Stimulated activated CD8-positive, alpha-beta memory T cell treated with anti-CD3 and anti-CD28 coated beads, Interleukin-7, amount 100 ng/mL, for 1 hour (primary cell): ENCODE results near the gene GATAD1.
"Not testable (repeated sequence)": the region's sequence is repeated elsewhere in the genome, so short reads cannot be mapped to it uniquely, and the experiment has no call there.

ENCODE experiments used
- DNase-seq, 2 donors: peaks; one replicate each; pipeline ENCODE4 v3.0.0-alpha.2; 2020; ENCODE audit warnings: low read depth in 2 of 2

The GATAD1 gene

GRCh38 chr7:92483624-92484023 lies 36.3 kb downstream of the GATAD1 start:
- not testable (repeated sequence) for DNase-seq

DNA sequence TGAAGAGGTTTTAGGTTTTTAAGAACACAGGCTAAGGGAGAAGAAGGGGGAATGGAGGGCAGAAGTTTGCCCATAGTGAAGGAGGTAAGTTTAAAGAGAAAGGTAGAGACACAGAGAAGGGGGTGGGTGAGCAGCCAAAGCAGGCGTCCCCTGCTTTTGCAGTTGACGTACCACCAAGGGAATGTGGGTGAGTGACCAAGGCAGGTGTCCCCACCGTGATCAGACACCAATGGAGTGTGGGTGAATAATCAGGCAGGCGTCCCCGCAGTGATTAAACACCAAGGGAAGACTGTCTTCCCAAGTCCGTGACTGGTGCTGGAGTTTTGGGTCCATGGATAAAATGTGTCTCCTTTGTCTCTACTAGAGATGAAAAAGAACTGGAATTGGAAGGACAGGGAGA lies 36.9 kb downstream of the GATAD1 start:
- not testable (repeated sequence) for DNase-seq

DNA sequence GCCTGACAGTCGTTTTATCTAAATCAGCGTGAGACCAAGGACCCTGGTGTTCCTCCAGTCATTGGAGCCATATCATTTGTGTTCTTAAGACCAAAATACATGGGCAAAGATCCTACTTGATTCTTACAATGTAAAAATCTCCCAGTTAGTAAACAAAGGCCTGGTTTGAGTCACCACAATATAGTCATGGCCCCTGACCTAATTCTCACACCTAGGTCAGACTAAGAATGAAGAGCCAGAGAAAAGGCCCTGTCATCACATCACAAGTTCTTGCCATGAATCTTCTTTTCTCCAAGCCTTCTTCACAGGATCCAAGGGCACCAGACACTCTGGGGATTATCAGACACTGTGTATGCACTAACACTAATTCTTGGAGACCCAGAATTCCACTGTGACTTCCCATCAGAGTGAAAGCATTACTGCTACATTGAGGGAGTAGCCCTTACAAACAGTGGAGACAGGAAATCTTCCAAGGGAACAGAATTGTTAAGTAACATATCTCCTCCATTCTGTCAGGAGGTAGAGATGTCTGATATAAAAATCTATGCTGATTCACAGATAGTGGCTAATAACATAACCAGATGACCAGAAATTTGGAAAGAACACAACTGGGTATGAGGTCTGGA lies 38.1 kb downstream of the GATAD1 start:
- no peak for DNase-seq

- no peak for DNase-seq
These were observed 38.7 kb downstream of the GATAD1 start for GRCh38 chr7:92485974-92486373.

GRCh38 chr7:92487804-92488203 lies 40.5 kb downstream of the GATAD1 start:
- DNase-seq: no peak

GRCh38 chr7:92489634-92490033 lies 42.4 kb downstream of the GATAD1 start:
- no peak for DNase-seq

DNA sequence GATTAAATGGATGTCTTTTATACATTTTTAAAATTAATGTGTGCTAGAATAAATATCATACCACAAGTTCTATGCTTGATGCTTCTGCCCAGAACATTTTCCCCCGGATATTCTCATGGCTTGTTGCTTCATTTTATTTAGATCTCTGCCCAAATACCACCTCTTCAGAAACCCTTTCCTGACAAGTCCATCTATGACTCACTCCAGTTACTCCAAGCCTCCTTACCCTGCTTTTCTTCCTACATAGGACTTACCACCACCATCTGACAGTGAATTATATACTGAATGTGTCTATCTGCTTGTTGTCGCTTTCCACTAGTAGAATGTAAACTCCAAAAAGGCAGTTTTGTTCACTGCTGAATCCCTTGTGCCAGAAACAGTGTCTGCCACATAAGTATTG lies 49.6 kb downstream of the GATAD1 start:
- DNase-seq: no peak

- no peak for DNase-seq
These were observed 51.3 kb downstream of the GATAD1 start for GRCh38 chr7:92498557-92498956.

- DNase-seq: no peak
These were observed 56.5 kb downstream of the GATAD1 start for GRCh38 chr7:92503767-92504166.

DNA sequence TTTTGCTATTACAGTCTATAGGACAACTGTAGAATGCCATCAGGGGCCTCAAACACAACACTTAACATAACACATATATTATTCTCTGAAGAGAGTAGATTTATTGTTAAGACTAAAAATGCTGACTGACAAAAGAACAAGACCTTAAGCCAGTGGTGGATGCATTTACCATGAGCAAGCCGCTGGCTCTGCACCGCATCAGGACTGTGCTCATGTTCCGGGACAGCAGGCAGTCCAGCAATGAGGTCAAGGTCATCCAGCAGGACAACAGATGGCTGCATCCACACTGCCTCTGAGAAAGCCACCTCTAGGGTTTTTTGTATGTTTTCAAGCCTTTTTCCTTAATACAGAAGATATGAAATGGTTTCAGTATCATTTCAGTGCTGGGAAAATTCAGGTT lies 57.3 kb downstream of the GATAD1 start:
- DNase-seq: no peak

DNA sequence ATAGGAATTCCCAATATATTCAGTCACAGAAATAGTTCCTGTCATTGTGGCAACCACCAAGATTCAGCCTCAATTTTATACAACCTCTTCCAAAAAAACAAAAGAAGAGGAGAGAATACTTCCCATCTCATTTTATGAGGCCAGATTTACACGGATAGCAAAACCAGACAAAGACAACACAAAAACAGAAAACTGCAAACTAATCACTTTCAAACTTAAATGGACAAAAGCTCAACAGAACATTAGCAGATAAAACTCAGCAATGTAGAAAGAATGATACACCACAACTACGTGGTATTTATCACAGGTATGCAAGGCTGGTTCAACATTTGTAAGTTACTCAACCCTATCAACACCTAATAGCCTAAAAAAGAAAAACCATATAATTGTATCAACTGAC lies 59.1 kb downstream of the GATAD1 start:
- no peak for DNase-seq

- DNase-seq: no peak
These were observed 61.7 kb downstream of the GATAD1 start for GRCh38 chr7:92508946-92509345.
